HG03575 (cell line): Measurements from ENCODE around the gene DPF3.

Experiments used
- ATAC-seq: cut with Tn5 transposase; IDR thresholded peaks from one replicate; pipeline ENCODE4 v1.9.1; 2021; ENCODE audit not compliant: unreplicated experiment, insufficient number of reproducible peaks, low FRiP score; ENCODE audit errors: extremely low read depth

Gene DPF3

GRCh38 chr14:72618424-72618823 is 275.5 kb downstream of the DPF3 start:
- no peak for ATAC-seq

GRCh38 chr14:72617391-72618031 is 276.4 kb downstream of the DPF3 start:
- ATAC-seq, result no peak

GRCh38 chr14:72616811-72617210 is 277.1 kb downstream of the DPF3 start:
- ATAC-seq, result no peak

- no peak for ATAC-seq
Observed at GRCh38 chr14:72616294-72616693, 277.6 kb downstream of the DPF3 start.

GRCh38 chr14:72615451-72616121 is 278.3 kb downstream of the DPF3 start:
- no peak for ATAC-seq

GRCh38 chr14:72614891-72615415 is 278.9 kb downstream of the DPF3 start:
- ATAC-seq, result no peak

- no peak for ATAC-seq
Observed at GRCh38 chr14:72614365-72614764, 279.5 kb downstream of the DPF3 start.

GRCh38 chr14:72613975-72614319 is 280.0 kb downstream of the DPF3 start:
- no peak for ATAC-seq

GRCh38 chr14:72613231-72613974 is 280.5 kb downstream of the DPF3 start:
- ATAC-seq, result no peak

GRCh38 chr14:72612041-72612440 is 281.9 kb downstream of the DPF3 start:
- no peak for ATAC-seq

- no peak for ATAC-seq
Observed at GRCh38 chr14:72611506-72611905, 282.4 kb downstream of the DPF3 start.

GRCh38 chr14:72610831-72611200 is 283.1 kb downstream of the DPF3 start:
- ATAC-seq, result no peak

GRCh38 chr14:72610096-72610830 is 283.6 kb downstream of the DPF3 start:
- ATAC-seq, result no peak

GRCh38 chr14:72609205-72609916 is 284.5 kb downstream of the DPF3 start:
- no peak for ATAC-seq

GRCh38 chr14:72608391-72609204 is 285.3 kb downstream of the DPF3 start:
- ATAC-seq, result no peak

- no peak for ATAC-seq
Observed at GRCh38 chr14:72607386-72608130, 286.3 kb downstream of the DPF3 start.

GRCh38 chr14:72606879-72607278 is 287.0 kb downstream of the DPF3 start:
- no peak for ATAC-seq

- no peak for ATAC-seq
Observed at GRCh38 chr14:72605921-72606220, 288.0 kb downstream of the DPF3 start.
